HG02938 (cell line): ENCODE measurements around the gene RNF112.

Source experiments
- ATAC-seq: cut with Tn5 transposase; IDR thresholded peaks from one replicate; pipeline ENCODE4 v1.9.1; 2021; ENCODE audit warnings: mild to moderate bottlenecking, moderate library complexity; ENCODE audit not compliant: unreplicated experiment

Gene RNF112

DNA sequence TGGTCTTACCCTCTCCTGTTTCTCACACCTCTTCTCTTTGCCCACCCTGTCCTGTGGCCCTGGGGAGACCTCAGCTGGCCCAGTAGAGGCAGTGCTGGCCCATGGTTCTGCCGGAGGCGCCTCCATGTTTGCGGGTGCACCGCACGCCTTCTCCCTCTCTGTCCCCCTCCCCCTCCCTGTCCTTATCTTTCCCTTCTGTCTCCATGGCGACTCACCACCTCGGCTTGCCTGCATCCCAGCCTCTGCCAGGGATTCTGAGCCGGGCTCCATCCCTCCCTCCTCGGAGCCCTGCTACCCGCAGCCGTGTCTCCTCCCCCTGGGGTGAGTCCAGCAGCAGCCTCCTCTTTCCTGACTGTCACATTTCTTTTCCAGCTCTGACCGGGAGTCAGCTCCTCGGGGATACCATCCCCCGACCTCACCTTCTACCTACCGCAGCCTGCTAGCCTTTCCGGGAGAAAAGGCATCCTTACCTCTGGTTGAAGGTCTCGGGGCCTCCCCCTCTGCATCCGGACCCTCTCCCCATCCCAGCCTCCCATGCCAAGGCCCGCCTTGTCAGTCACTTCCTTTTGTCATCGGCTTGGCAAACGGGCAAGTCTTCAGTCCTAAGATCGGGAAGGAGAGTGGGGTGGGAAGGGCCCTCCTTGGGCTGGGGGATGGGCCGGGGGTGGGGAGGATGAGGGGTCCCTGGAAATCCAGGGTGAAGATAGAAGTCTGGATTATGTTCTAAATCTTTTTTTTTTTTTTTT is at the start of gene RNF112:
Gene RNF112 (plus strand): TSS at position 358 of the 746 bp plus-strand sequence. CDS start 177 bp downstream, at position 535.
- no peak for ATAC-seq

GRCh38 chr17:19361326-19361725 is 49.7 kb upstream of the RNF112 start:
- ATAC-seq: no peak

DNA sequence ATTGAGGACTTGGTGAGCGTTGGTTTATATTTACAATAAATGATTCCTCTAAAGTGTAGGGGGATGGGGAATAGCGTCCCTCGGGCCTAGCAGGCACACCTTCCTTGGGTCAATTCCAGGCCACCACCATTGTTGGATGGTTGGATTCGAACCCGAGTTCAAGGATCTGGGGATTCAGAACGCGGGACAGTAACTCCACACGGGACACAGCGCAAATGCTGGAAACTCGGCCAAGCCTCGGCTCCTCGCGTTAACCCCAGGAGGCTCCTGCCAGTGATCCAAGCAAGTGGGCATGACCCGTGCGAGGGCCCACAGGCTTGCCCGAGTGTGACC is 49.1 kb upstream of the RNF112 start:
- ATAC-seq: no peak

- peak; percentile 83 for ATAC-seq
These were observed 48.5 kb upstream of the RNF112 start, which contains the start of gene B9D1 for GRCh38 chr17:19362277-19363113. B9D1 (minus strand) TSS chr17:19362723; CDS start chr17:19362569, 154 bp downstream.

DNA sequence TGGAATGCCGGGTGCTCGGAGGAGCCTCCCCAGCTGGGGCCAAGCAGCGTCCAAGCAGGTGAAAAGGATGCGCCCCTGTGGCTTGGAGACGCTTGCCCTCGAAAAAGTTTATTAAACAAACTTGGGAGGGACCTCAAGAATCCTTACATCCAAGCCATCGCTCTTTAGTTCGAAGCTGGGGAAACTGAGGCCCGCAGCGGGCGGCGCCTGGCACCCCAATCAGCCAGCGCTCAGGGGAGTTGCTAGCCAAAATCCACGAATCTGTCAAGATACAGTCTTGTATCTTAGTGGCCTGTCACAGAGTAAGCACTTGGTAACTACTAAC is 48.0 kb upstream of the RNF112 start:
- no peak for ATAC-seq

GRCh38 chr17:19363460-19364035 is 47.5 kb upstream of the RNF112 start:
- no peak for ATAC-seq

DNA sequence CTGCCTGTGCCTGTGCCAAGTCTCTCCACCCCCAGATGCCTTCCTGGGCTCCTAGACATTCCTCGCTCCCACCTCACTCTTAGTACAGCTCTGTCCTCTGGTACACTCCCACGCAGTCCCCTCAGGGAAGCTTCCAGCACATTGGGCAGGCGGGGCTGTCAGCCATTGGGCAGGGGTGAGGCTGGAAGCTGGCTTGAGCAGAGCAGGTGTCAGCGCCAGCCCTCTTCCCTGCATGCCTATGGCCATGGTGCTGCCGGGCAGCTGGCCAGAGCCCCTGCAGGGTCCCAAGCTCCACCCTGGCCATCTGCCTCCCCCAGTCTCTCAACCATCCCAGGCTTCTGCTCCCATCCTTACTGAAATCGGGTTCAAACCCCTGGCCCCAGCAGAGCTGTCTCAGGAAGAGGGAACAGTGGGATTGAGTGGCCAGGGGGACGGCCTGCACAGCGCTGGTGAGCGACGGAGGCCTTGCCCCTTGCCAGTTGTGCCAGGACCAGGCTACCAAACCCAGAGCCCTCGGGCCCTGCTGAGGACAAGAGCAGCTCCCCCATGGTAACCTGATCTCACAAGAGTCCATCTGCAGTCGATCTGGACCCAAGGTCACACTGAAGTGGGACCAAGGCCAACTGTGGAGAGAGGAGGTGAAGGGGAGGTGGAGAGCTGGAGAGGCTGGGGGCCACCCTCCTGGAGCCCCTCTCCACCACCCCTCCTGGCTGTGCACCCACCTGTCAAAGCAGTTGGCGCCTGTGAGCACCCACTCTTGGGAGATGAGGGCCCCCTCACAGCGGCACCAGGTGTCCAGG is 46.1 kb upstream of the RNF112 start:
- ATAC-seq: no peak

DNA sequence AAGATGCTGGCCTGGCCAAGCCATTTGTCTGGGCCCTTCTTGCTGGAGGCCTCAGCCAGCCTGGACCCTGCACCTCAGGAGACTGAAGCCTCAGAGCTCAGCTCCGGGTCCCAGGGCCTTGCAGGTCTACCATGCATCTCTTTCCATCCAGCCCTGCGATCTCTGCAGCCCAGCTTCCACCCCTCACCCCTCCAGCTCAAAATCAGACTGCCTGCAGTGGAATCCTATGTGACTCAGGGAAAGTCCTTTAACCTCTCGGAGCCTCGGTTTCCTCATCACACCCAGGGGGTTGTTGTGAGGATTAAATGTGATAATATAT is 45.6 kb upstream of the RNF112 start:
- no peak for ATAC-seq

GRCh38 chr17:19365833-19366636 is 45.0 kb upstream of the RNF112 start:
- no peak for ATAC-seq

DNA sequence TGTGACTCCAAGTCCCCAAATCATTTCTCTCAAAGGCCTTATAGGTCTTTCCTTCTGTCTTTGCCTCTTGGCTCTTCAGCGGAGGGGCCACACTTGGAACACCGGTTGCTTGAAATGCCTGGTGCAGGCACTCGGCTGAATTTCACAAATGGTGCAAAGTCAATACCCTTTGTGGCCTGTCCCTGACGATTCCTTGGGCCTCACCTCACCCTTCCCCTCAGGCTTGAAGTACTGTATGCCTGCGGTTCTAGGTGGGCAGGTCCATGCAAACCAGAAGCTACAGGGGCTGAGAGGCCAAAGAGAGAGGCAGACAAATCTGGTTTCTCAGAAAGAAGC is 44.4 kb upstream of the RNF112 start:
- no peak for ATAC-seq

DNA sequence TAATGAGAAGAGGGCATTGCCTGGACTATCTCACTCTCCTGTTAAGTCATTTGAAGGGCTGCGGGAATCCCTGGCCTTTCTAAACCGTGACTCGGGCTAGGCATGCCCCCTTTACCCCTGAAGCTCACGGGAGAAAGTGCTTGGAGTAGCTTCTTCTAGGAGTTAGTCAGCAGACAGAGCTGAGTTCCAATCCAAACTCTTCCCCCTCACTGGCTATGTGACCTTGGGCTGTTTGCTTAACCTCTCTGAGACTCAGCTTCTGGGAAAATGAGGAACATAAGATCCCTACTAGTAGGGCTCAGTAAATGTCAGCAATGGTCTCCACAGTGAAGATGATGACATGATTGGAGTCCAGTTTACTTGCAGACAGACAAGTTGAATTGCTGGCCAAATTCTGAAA is 42.8 kb upstream of the RNF112 start:
- no peak for ATAC-seq

GRCh38 chr17:19369107-19369778 is 41.8 kb upstream of the RNF112 start:
- no peak for ATAC-seq

DNA sequence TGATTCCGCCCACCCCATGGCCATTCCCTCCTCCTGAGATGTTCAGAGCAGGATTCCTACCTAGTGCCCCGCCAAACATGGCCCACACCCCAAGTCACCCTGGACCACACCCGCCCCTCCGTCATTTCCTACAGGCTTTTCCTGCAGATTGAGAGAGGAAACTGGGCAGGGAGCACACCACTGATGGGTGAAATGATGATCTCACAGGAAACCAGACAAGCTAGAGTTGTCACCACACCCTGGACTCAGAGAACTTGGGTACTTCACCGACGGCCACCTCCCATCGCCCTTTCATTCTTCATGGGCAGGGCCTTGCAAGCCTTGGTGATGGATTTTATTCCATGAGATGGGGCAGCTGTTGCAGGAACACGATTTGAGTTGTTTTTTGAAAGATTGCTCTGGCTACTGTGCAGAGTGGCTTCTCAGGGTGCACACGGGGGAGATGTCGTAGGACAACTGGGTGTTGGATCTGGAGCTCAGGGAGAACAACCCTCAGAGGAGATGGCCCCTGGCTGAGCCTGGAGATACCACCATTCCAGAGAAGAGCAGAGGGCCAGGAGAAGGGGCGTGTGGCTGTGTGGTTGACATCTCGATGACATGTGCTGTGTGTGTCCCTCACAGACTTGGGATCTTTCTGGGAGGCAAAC is 41.1 kb upstream of the RNF112 start:
- ATAC-seq: no peak

GRCh38 chr17:19370493-19370960 is 40.5 kb upstream of the RNF112 start:
- ATAC-seq: no peak

GRCh38 chr17:19371259-19372010 is 39.6 kb upstream of the RNF112 start:
- ATAC-seq: no peak

DNA sequence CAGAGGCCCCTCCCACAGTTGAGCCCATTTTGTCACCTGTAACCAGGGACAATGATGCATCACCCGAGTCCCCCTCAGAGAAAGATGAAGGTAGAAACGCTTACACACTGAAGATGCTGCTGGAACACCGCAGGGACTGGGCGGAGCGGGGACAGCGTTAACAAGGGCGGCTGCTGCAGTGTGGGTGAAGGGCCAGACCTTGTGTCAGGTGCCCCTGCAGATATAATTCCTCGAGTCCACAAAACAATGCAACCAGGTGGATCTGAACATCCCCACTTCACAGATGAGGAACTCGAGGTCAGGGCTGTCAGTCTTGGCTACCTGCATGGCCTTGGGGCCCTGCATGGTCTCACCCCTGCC is 39.0 kb upstream of the RNF112 start:
- ATAC-seq: no peak

GRCh38 chr17:19372439-19372838 is 38.6 kb upstream of the RNF112 start:
- no peak for ATAC-seq

DNA sequence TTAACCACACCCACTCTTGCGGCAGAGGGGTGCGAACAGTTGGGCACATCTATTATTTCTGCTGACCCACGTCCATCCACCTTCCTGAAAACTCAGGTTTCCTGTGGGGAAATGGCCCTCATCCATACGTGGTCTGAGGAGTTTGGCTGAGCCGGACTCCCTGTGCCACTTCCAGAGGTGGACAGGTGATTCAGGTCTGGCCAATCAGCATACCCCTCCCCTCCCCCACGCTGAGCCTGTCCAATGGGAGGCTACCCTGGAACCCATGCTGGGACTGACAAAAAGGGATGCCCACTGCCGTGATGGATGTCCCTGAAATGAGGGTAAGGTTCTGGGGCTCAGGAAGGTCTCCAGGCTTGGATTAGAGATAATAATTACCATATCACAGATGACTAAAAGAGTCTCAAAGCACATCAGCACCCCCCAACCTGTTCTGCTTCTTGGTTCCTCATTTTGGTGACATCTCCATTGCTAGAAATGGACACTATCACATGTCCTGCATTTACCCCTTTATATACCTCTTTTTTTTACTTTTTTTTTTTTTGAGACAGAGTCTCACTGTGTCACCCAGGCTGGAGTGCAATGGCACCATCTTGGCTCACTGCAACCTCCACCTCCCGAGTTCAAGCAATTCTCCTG is 38.0 kb upstream of the RNF112 start:
- no peak for ATAC-seq
